MM.1S (cell line): ENCODE data around the gene CLCN4.

Experiments used
- DNase-seq: peaks from one replicate; pipeline ENCODE4 v3.0.0-alpha.2; 2015
- H2AFZ ChIP-seq: fragments of 300-600 bp; sonication (generic); 2 replicates; pipeline ENCODE4 v1.6.0; 2016; ENCODE audit warnings: antibody characterized with exemption, low read length
- H3F3A ChIP-seq: fragments of 300-600 bp; sonication (generic); 2 replicates; pipeline ENCODE4 v1.6.1; 2016; ENCODE audit warnings: mild to moderate bottlenecking, antibody characterized with exemption, low read length, moderate library complexity, mixed read lengths; ENCODE audit not compliant: insufficient read depth
- H3K27ac ChIP-seq: fragments of 300-600 bp; sonication (generic); 2 replicates; pipeline ENCODE4 v1.5.1; 2016; ENCODE audit warnings: mild to moderate bottlenecking, low read length
- H3K27me3 ChIP-seq: fragments of 300-600 bp; sonication (generic); replicated peaks from 2 replicates; pipeline ENCODE4 v1.6.0; 2016; ENCODE audit warnings: low read length; ENCODE audit not compliant: insufficient read depth
- H3K36me3 ChIP-seq: fragments of 300-600 bp; sonication (generic); replicated peaks from 2 replicates; pipeline ENCODE4 v1.6.1; 2016; ENCODE audit warnings: mild to moderate bottlenecking, low read length, mixed read lengths; ENCODE audit not compliant: insufficient read depth
- H3K4me1 ChIP-seq: fragments of 300-600 bp; sonication (generic); 2 replicates; pipeline ENCODE4 v1.6.1; 2016; ENCODE audit warnings: low read length, mixed read lengths
- H3K4me2 ChIP-seq: fragments of 300-600 bp; sonication (generic); 2 replicates; pipeline ENCODE4 v1.6.0; 2016; ENCODE audit warnings: low read depth, low read length
- H3K4me3 ChIP-seq: fragments of 300-600 bp; sonication (generic); 2 replicates; pipeline ENCODE4 v1.5.1; 2016; ENCODE audit warnings: low read length, mixed read lengths
- H3K79me2 ChIP-seq: fragments of 300-600 bp; sonication (generic); 2 replicates; pipeline ENCODE4 v1.6.1; 2016; ENCODE audit warnings: mixed run types, low read length, mixed read lengths
- H3K9ac ChIP-seq: fragments of 300-600 bp; sonication (generic); 2 replicates; pipeline ENCODE4 v1.6.1; 2016; ENCODE audit warnings: low read length, mixed read lengths
- H3K9me2 ChIP-seq: fragments of 300-600 bp; sonication (generic); replicated peaks from 2 replicates; pipeline ENCODE4 v1.6.1; 2016; ENCODE audit warnings: mild to moderate bottlenecking, low read length, mixed read lengths; ENCODE audit not compliant: insufficient read depth
- H3K9me3 ChIP-seq: fragments of 300-600 bp; sonication (generic); replicated peaks from 2 replicates; pipeline ENCODE4 v1.6.1; 2016; ENCODE audit warnings: mild to moderate bottlenecking, low read length, mixed read lengths; ENCODE audit not compliant: insufficient read depth
- H4K20me1 ChIP-seq: fragments of 300-600 bp; sonication (generic); 2 replicates; pipeline ENCODE4 v1.6.1; 2016; ENCODE audit warnings: mild to moderate bottlenecking, low read length, moderate library complexity, mixed read lengths; ENCODE audit not compliant: insufficient read depth
- EZH2 ChIP-seq: fragments of 300-600 bp; sonication (generic); optimal IDR thresholded peaks from 2 replicates; pipeline ENCODE3; 2017; ENCODE audit warnings: low read depth, mild to moderate bottlenecking, antibody characterized with exemption, low read length, mixed read lengths
- EZH2phosphoT487 ChIP-seq: fragments of 300-600 bp; sonication (generic); IDR thresholded peaks from 2 replicates; pipeline ENCODE4 v1.6.1; 2018; ENCODE audit warnings: antibody characterized with exemption, low read length
- TF ChIP-seq, protein P1 (sequence below): fragments of 300-600 bp; sonication (generic); IDR thresholded peaks from 2 replicates; pipeline ENCODE4 v1.5.1; 2016; ENCODE audit warnings: antibody characterized with exemption, low read length, mixed read lengths

The CLCN4 gene

DNA sequence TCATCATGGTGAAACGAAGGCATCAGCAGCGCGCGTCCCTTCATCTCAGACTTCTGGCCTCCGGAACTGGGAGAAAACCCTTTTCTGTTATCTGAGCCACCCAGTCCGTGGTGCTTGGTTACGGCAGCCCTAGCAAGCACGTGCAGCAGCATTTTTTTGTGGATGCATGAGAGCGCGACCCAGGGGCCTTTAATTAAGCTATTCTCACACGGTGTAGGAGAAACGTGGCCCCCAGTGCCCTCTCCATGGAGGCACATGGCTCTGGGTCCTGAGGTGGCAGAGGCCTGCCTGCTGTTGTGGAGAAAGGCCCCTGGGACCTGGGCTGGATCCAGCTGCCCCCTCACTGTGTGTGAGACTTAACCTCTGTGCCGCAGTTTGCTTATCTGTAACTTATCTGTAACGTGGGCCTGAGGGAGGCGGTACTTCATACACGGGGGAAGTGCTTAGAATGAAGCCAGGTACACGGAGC, 9.5 kb downstream of the CLCN4 start:
- Histone ChIP-seq H3K9ac (no peak overlapping the region), H3K4me2 (no peak overlapping the region), H3K27ac (no peak overlapping the region)

DNA sequence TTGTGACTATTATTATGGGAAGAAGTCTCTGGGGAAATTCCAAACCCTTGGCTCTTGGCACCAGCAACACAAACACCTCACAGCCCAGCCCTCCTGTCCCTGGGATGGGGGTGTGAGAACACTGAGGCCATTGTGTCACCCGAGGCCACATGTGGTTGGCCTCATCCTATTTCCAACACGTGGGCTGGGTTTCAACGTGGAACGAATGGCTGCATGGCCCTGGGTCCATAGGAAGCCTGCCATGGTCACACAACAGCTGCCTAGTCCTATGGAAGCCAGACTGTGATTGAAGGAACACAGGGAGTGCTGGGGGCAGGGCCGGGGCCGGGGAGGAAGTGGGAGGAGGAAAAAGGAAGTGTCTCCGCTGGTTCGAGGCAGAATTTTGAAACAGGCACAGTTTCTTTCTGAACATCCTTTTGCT, 10.0 kb downstream of the CLCN4 start:
- H3F3A ChIP-seq = no peaks in the 10 kb centered on the region

More for the DNA sequence above, 9.5 kb downstream of the CLCN4 start:
- TF ChIP-seq, protein P1, sequence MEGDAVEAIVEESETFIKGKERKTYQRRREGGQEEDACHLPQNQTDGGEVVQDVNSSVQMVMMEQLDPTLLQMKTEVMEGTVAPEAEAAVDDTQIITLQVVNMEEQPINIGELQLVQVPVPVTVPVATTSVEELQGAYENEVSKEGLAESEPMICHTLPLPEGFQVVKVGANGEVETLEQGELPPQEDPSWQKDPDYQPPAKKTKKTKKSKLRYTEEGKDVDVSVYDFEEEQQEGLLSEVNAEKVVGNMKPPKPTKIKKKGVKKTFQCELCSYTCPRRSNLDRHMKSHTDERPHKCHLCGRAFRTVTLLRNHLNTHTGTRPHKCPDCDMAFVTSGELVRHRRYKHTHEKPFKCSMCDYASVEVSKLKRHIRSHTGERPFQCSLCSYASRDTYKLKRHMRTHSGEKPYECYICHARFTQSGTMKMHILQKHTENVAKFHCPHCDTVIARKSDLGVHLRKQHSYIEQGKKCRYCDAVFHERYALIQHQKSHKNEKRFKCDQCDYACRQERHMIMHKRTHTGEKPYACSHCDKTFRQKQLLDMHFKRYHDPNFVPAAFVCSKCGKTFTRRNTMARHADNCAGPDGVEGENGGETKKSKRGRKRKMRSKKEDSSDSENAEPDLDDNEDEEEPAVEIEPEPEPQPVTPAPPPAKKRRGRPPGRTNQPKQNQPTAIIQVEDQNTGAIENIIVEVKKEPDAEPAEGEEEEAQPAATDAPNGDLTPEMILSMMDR = no peak
- no peak for TF ChIP-seq EZH2
- no peak for TF ChIP-seq EZH2phosphoT487
- Histone ChIP-seq H3K9me3 (no peaks in the 10 kb centered on the region), H4K20me1 (no peaks in the 10 kb centered on the region), H3K4me1 (peaks cover 9% of the 10 kb centered on the region; the same call in 1 of the 2 replicates), H3K79me2 (no peaks in the 10 kb centered on the region), H3F3A (no peaks in the 10 kb centered on the region), H3K27me3 (no peaks in the 10 kb centered on the region), H3K36me3 (no peaks in the 10 kb centered on the region), H2AFZ (no peak overlapping the region), H3K9me2 (no peaks in the 10 kb centered on the region), H3K4me3 (no peak overlapping the region)
- no peak for DNase-seq

DNA sequence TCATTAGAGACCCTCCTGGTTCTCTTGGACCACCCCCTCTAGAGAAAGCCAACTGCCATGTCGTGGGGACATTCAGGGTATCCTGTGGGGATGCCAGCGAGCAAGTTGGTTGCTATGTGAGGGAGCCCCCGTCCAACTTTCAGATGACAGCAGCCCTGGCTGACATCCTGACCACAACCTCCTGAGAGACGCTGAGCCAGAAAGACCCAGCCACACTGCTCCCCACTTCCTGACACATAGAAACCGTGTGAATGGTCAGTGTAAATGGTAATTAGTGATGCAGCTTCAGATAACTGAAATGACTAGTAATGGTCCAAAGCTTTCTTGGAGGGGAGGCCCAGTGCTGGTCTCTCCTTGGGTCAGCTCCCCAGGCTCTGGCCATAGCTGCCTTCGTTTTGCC, 10.8 kb downstream of the CLCN4 start:
- no peak overlapping the region for H3K4me3 ChIP-seq
- no peak for TF ChIP-seq EZH2
- no peak for TF ChIP-seq EZH2phosphoT487
- TF ChIP-seq, protein P1 = no peak
- H3K9me2 ChIP-seq = no peaks in the 10 kb centered on the region
- H3K79me2 ChIP-seq = no peaks in the 10 kb centered on the region
- no peaks in the 10 kb centered on the region for H3F3A ChIP-seq
- H3K9me3 ChIP-seq = no peaks in the 10 kb centered on the region
- H3K9ac ChIP-seq = no peak overlapping the region
- no peak overlapping the region for H2AFZ ChIP-seq
- H3K27me3 ChIP-seq = no peaks in the 10 kb centered on the region
- no peaks in the 10 kb centered on the region for H3K36me3 ChIP-seq
- peaks cover 9% of the 10 kb centered on the region; the same call in 1 of the 2 replicates for H3K4me1 ChIP-seq
- peak overlapping the region; percentile 9; the same call in 1 of the 2 replicates for H3K4me2 ChIP-seq
- no peak overlapping the region for H3K27ac ChIP-seq
- no peaks in the 10 kb centered on the region for H4K20me1 ChIP-seq
- DNase-seq = peak; percentile 19

More for the DNA sequence above, 10.0 kb downstream of the CLCN4 start:
- Histone ChIP-seq H3K9ac (no peak overlapping the region), H3K79me2 (no peaks in the 10 kb centered on the region), H3K4me2 (no peak overlapping the region), H3K27ac (no peak overlapping the region), H3K4me3 (no peak overlapping the region), H4K20me1 (no peaks in the 10 kb centered on the region), H3K36me3 (no peaks in the 10 kb centered on the region), H2AFZ (no peak overlapping the region), H3K4me1 (peaks cover 9% of the 10 kb centered on the region; the same call in 1 of the 2 replicates), H3K9me2 (no peaks in the 10 kb centered on the region), H3K9me3 (no peaks in the 10 kb centered on the region), H3K27me3 (no peaks in the 10 kb centered on the region)
- DNase-seq = no peak
- TF ChIP-seq EZH2phosphoT487 (no peak), EZH2 (no peak)
- TF ChIP-seq, protein P1 = no peak
